GM18861 (cell line): ENCODE data around the gene TINAGL1.
A peak's percentile ranks its signal among the peaks of the same experiment; 100 is the strongest.

Experiments used
- ATAC-seq: cut with Tn5 transposase; IDR thresholded peaks from one replicate; pipeline ENCODE4 v1.9.1; 2021; ENCODE audit not compliant: unreplicated experiment

Gene TINAGL1

GRCh38 chr1:31605908-31606427, 29.7 kb downstream of the TINAGL1 start:
- ATAC-seq = peak; percentile 79

DNA sequence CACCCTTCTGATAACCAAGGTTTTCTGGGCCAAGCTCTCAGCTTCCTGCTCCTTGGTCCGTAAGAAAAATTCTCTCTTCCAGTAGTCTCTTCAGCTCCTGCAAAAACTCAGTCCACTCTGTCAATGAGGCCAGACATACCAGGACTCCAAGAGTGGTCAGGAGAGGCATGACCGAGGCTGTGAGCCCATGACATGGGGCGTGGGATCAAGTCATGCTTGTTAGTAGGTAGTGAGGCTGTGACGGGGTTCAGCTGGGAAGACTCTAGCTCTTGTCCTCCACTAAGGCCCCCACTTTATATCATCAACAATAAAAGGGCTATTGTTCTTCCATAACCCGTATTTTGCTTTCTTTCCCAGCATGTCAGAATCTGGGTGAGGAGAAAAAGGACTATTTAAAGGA, 31.0 kb downstream of the TINAGL1 start:
- ATAC-seq = no peak

DNA sequence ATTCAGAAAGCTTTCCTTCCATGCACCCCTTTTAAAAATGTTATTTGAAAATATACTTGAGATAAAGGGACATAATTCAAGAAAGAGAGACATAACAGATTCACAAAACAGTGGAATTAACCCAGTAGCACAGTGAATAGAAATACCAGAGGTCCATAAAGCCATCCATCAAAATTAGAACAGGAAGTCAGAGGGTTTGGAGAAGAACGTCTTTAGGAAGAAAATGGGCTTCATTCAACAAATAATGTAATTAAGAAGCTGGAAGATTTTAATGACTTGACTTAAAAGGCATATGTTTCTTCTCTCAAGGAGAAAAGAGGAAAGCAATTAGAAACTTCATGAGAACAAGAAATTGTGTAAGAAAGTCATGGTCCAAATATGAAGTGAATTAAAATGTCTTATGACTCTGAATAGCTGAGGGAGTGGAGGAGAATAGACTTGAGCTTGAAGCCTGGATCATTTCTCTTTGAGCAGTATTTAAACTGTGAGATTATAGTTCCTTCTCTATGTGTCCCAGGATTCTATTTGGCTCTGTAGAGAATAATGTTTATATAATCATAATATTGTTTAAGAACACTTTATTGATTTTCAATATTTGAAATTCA, 33.3 kb downstream of the TINAGL1 start:
- ATAC-seq = no peak

DNA sequence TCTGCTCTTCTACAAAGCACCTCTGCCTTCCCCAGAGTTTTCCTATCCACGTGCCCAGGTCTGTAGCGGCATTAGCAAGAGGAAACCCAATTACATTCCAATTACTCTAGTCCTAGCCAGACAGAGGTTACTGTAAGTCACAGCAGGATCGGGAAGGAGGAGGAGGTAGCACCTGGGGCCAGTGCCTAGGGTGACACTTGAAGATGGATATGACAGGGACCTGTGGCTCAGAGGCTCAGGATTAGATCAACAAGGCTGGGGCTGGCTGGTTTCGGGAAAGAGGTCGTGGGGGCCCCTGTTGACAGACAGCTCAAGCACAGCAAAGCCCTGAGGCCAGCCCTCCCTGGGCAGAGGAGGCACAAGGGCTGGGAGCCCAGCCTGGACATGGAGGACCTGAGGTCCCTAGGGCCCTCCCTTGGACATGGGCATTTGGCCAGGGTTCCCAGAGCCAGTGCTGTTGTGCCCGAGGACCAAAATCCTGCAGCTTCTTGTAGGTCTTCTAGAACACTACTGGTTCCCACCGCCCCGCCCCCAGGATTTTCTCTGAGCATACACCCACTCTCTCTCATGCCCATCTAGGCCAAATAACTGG, 38.2 kb downstream of the TINAGL1 start:
- no peak for ATAC-seq

- no peak for ATAC-seq
These were observed 39.1 kb downstream of the TINAGL1 start for GRCh38 chr1:31615414-31615813.

DNA sequence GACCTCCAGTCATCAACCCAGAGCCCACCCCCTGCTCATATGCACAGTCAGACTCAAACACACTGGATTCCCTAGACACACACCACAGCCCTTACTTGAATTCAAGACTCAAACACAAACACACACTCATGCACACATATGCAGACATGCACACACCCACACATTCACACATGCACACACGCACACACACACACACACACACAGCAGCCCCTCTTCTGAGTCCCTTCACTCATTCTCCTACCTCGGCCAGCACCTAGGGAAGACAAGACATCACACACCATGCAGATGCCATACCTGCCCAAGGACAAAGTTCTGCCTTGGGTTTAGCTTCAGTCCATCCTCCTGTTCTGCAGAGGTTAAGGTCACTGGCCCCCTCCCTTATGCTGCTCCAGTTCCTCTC, 39.6 kb downstream of the TINAGL1 start:
- ATAC-seq = no peak

DNA sequence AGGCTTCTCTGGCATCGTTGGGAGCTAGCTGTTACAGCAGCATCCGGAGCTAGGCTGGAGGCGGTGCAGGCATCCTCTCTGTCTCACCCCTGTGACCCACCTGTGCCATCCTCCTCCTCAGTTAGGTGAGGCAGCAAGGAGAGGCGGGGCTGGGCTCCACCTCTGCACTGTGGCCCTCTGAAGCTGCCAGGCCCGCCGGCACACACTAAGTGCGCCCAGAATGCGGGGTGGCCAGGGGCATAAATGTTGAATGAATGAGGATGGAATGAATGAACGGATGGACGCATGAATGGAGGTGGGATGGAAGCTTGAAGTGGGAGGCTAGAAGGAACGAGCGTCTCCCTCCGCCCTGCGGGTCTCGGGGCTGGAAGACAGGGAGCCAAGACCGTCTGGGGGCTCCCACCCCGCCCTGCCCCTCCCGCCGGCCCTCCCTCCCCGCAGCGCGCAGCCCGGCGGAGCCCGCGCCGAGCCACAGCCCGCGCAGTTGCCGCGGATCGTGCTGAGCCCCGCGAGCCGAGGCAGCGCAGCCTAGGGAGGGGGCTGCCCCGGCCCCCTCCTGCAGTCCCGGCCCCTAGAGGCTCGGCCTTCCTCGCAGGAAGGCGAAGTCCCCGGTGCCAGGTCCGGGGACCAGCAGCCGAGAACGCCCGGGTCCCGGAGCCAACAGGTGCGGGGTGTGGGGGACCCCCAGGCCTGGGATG, 41.1 kb downstream of the TINAGL1 start, which contains the start of gene HCRTR1:
Gene HCRTR1, plus strand, starts transcription at position 472 of the 698 bp plus-strand sequence. CDS start 1,504 bp downstream, outside the sequence.
- ATAC-seq = no peak

GRCh38 chr1:31617916-31618746, 41.8 kb downstream of the TINAGL1 start:
- no peak for ATAC-seq

DNA sequence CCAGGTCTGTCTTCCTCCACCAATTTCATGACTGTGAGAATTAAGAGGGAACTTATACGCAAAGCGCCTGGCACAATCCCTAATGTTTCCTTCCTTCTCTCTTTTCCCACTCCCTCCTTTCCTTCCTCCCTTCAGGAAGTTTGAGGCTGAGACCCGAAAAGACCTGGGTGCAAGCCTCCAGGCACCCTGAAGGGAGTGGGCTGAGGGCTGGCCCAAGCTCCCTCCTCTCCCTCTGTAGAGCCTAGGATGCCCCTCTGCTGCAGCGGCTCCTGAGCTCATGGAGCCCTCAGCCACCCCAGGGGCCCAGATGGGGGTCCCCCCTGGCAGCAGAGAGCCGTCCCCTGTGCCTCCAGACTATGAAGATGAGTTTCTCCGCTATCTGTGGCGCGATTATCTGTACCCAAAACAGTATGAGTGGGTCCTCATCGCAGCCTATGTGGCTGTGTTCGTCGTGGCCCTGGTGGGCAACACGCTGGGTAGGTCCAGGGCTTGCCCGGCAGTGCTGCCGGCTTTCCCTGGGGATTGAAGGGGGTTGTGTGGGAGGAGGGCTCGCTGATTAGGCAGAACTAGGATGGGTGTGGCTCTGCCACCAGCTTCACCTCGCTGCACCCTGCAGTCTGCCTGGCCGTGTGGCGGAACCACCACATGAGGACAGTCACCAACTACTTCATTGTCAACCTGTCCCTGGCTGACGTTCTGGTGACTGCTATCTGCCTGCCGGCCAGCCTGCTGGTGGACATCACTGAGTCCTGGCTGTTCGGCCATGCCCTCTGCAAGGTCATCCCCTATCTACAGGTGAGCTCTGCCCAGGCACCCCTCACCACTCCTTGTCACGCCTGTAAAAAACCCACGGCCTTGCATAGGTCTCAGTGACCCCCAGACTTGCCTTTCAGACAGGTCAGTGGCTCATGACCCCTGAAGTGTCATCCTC, 42.9 kb downstream of the TINAGL1 start:
- ATAC-seq = no peak

DNA sequence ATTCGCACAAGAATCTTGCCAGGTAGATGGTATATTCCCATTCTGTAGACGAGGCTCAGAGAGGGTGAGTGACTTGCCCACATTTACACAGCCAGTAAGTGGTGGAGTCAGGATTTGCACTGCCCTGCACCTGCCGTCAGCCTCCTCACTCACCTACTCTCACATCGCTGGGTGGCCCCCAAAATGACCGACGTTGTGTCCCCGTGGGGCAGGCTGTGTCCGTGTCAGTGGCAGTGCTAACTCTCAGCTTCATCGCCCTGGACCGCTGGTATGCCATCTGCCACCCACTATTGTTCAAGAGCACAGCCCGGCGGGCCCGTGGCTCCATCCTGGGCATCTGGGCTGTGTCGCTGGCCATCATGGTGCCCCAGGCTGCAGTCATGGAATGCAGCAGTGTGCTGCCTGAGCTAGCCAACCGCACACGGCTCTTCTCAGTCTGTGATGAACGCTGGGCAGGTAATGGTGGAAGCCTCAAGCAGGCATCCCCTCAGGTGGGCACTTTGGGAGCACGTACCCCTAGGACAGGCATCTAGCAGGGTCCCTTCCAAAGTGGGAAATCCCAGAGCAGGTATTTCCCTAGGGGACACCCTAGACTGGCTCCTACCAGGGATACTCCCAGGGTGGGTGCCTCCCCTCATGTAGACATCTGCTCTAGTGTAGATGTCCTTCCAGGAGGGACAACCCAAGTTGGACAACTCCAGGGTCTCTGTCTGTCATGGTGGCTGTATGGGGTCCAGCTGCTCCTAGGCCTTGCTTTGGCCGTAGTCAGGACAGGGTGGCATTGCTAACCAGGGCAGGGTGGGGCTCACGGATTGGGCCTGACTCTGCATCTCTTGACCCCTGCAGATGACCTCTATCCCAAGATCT, 44.5 kb downstream of the TINAGL1 start:
- no peak for ATAC-seq

DNA sequence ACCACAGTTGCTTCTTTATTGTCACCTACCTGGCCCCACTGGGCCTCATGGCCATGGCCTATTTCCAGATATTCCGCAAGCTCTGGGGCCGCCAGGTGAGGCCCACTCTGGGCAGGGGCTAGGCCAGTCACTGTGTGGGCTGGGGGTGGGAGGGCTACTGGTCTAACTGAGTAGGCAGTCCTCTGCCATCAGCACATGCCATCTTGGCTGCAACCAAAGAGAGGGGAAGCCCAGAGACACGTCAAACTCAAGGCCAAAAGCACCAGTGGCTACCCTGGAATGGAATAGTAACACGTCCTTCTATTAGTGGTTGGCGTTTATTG, 45.1 kb downstream of the TINAGL1 start:
- ATAC-seq = no peak

GRCh38 chr1:31621847-31622730, 45.8 kb downstream of the TINAGL1 start:
- ATAC-seq = no peak

DNA sequence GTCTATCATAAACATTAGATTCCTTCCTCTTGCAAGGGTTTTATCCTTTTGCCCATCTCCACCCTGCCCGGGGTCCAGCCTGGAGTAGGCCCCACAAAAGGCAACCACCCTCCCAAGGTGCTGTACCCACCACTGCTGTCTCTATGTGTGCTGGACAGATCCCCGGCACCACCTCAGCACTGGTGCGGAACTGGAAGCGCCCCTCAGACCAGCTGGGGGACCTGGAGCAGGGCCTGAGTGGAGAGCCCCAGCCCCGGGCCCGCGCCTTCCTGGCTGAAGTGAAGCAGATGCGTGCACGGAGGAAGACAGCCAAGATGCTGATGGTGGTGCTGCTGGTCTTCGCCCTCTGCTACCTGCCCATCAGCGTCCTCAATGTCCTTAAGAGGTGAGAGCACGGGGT, 47.0 kb downstream of the TINAGL1 start:
- no peak for ATAC-seq

- no peak for ATAC-seq
These were observed 48.0 kb downstream of the TINAGL1 start for GRCh38 chr1:31624309-31624708.

- no peak for ATAC-seq
These were observed 48.6 kb downstream of the TINAGL1 start for GRCh38 chr1:31624731-31625514.

DNA sequence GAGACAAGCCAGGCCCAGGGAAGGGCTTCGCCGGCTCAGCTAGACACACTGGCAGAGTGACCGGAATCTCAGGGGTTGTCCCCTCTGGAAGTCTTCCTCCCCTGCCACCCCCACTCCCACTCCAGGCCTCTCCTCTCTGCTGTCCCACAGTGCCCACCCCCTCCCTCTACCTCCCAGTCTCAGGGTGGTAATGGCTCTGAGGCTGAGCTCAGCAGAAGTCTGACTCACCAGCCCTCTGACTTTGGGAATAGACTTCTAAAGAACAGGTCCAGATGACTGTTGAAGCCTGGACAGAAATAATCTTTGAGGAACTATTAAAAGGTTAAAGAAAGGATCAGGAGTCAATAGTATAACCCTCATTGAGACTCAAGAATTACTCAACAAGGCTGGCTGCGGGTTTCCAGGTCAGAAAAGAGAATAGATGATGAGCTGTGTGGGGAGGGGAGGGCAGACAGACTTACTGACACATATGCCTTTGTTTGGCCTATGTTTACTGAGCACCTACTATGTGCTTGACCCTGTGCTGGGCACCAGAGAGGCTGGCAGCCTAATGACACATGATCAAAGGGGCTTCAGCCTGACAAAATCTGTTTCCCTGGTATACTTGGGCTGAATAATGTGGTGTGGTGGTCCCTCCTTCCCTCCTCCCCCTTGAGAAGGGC, 49.4 kb downstream of the TINAGL1 start:
- ATAC-seq = no peak
